OCI-LY3 (cell line): ENCODE results near the gene HCN1.

ENCODE experiments used
- H2AFZ ChIP-seq: fragments of 200-600, 300-600 bp; shearing (Covaris generic); 2 replicates; pipeline ENCODE4 v1.6.0; 2014; ENCODE audit warnings: antibody characterized with exemption, low read depth, low read length
- H3K27ac ChIP-seq: fragments of 200-600, 300-600 bp; sonication (generic); 2 replicates; pipeline ENCODE4 v1.5.1; 2014; ENCODE audit warnings: mild to moderate bottlenecking, low read length, moderate library complexity, mixed read lengths
- H3K27me3 ChIP-seq: fragments of 200-600, 300-600 bp; sonication (generic); 2 replicates; pipeline ENCODE4 v1.6.1; 2014; ENCODE audit warnings: low read depth, low read length, mixed read lengths
- H3K36me3 ChIP-seq: fragments of 200-600, 300-600 bp; sonication (generic); replicated peaks from 2 replicates; pipeline ENCODE3; 2014; ENCODE audit warnings: low read depth, low read length, mixed read lengths
- H3K4me1 ChIP-seq: fragments of 300-600, 200-600 bp; sonication (generic); 2 replicates; pipeline ENCODE4 v1.6.1; 2014; ENCODE audit warnings: low read length, mixed read lengths
- H3K4me2 ChIP-seq: fragments of 200-600, 300-600 bp; sonication (generic); 2 replicates; pipeline ENCODE4 v1.6.1; 2014; ENCODE audit warnings: low read length, mixed read lengths
- H3K4me3 ChIP-seq: fragments of 300-600, 200-600 bp; sonication (generic); 2 replicates; pipeline ENCODE4 v1.5.1; 2014; ENCODE audit warnings: antibody characterized with exemption, mild to moderate bottlenecking, low read length, moderate library complexity
- H3K79me2 ChIP-seq: fragments of 300-600, 200-600 bp; shearing (Covaris generic); 2 replicates; pipeline ENCODE4 v1.6.1; 2014; ENCODE audit warnings: mild to moderate bottlenecking, low read length, mixed read lengths
- H3K9ac ChIP-seq: fragments of 300-600, 200-600 bp; shearing (Covaris generic); 2 replicates; pipeline ENCODE4 v1.6.0; 2014; ENCODE audit warnings: mild to moderate bottlenecking, low read length, moderate library complexity
- H3K9me3 ChIP-seq: fragments of 200-600, 300-600 bp; shearing (Covaris generic); 2 replicates; pipeline ENCODE4 v1.6.1; 2014; ENCODE audit warnings: low read length, mixed read lengths; ENCODE audit not compliant: insufficient read depth
- H4K20me1 ChIP-seq: fragments of 200-600, 300-600 bp; sonication (generic); 2 replicates; pipeline ENCODE4 v1.6.1; 2016; ENCODE audit warnings: low read length, mixed read lengths; ENCODE audit not compliant: insufficient read depth
- EZH2phosphoT487 ChIP-seq: fragments of 200-600 bp; shearing (Covaris generic); IDR thresholded peaks from 2 replicates; pipeline ENCODE4 v1.6.1; 2018; ENCODE audit warnings: antibody characterized with exemption, mixed run types, low read depth
- TF ChIP-seq, protein P1 (sequence below): fragments of 200-600, 300-600 bp; sonication (generic); IDR thresholded peaks from 2 replicates; pipeline ENCODE4 v1.5.1; 2014; ENCODE audit warnings: antibody characterized with exemption, low read length, low read depth

HCN1 gene

GRCh38 chr5:45385321-45386058 lies 310.7 kb downstream of the HCN1 start:
- Histone ChIP-seq H3K4me1 (no peaks in the 10 kb centered on the region), H3K27ac (no peak overlapping the region), H3K9me3 (no peaks in the 10 kb centered on the region), H2AFZ (no peak overlapping the region), H3K4me3 (no peak overlapping the region), H4K20me1 (no peaks in the 10 kb centered on the region), H3K9ac (no peak overlapping the region), H3K36me3 (no peaks in the 10 kb centered on the region), H3K27me3 (no peaks in the 10 kb centered on the region), H3K4me2 (no peak overlapping the region), H3K79me2 (no peaks in the 10 kb centered on the region)
- TF ChIP-seq, protein P1, sequence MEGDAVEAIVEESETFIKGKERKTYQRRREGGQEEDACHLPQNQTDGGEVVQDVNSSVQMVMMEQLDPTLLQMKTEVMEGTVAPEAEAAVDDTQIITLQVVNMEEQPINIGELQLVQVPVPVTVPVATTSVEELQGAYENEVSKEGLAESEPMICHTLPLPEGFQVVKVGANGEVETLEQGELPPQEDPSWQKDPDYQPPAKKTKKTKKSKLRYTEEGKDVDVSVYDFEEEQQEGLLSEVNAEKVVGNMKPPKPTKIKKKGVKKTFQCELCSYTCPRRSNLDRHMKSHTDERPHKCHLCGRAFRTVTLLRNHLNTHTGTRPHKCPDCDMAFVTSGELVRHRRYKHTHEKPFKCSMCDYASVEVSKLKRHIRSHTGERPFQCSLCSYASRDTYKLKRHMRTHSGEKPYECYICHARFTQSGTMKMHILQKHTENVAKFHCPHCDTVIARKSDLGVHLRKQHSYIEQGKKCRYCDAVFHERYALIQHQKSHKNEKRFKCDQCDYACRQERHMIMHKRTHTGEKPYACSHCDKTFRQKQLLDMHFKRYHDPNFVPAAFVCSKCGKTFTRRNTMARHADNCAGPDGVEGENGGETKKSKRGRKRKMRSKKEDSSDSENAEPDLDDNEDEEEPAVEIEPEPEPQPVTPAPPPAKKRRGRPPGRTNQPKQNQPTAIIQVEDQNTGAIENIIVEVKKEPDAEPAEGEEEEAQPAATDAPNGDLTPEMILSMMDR = no peak
- TF ChIP-seq EZH2phosphoT487 = no peak

DNA sequence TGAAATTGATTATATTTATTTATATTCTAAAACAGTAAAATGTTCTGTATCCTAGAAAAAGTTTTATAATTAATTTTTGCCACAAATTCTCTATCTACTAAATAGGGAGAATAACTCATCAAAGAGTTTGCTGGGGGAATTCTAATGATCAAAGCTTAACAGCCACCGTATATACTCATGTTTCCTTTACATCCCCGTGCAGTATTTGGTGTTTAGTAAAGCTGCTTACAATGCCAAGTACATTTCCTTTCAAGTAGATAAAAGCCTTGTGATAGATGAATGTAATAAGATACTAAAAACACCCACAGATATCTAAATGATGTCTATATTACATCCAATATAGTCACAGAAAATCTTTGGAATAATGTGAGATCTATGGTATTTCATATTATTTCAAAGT lies 312.2 kb downstream of the HCN1 start:
- no peak overlapping the region for H2AFZ ChIP-seq

GRCh38 chr5:45382583-45382982 lies 313.6 kb downstream of the HCN1 start:
- Histone ChIP-seq H3K27me3 (no peaks in the 10 kb centered on the region), H3K9ac (no peak overlapping the region), H3K4me1 (no peaks in the 10 kb centered on the region), H3K79me2 (no peaks in the 10 kb centered on the region), H3K9me3 (no peaks in the 10 kb centered on the region), H2AFZ (no peak overlapping the region), H3K4me2 (no peak overlapping the region), H4K20me1 (no peaks in the 10 kb centered on the region), H3K4me3 (no peak overlapping the region), H3K27ac (no peak overlapping the region), H3K36me3 (no peaks in the 10 kb centered on the region)
- no peak for TF ChIP-seq EZH2phosphoT487
- TF ChIP-seq, protein P1 = no peak

More for the DNA sequence above, 312.2 kb downstream of the HCN1 start:
- no peaks in the 10 kb centered on the region for H3K27me3 ChIP-seq
- no peak overlapping the region for H3K4me3 ChIP-seq
- no peak overlapping the region for H3K27ac ChIP-seq
- TF ChIP-seq, protein P1 = no peak
- no peak for TF ChIP-seq EZH2phosphoT487
- H3K9ac ChIP-seq = no peak overlapping the region
- H4K20me1 ChIP-seq = no peaks in the 10 kb centered on the region
- no peaks in the 10 kb centered on the region for H3K9me3 ChIP-seq
- H3K4me2 ChIP-seq = no peak overlapping the region
- H3K4me1 ChIP-seq = no peaks in the 10 kb centered on the region
- no peaks in the 10 kb centered on the region for H3K36me3 ChIP-seq
- no peaks in the 10 kb centered on the region for H3K79me2 ChIP-seq

DNA sequence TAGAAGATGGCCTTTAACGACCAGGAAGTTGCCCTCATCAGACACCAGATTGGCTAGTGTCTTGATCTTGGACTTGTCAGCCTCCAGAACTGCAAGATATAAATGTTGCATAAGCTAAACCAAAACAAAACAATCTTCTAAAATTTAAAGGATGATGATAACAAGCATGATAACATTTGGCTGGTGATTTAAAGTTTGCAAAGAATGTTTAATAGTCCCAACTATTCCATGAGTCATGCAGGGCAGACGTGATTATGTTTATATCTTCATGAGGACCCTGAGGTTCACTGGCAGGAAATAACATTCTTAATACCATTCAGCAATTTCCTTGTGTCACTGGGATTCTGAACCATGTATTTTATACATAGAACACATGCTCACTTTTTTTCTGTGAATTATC lies 319.8 kb downstream of the HCN1 start:
- no peak overlapping the region for H3K4me2 ChIP-seq
- H3K27ac ChIP-seq = no peak overlapping the region
- no peaks in the 10 kb centered on the region for H3K36me3 ChIP-seq
- H3K27me3 ChIP-seq = no peaks in the 10 kb centered on the region
- no peaks in the 10 kb centered on the region for H3K9me3 ChIP-seq
- TF ChIP-seq, protein P1 = no peak
- no peak for TF ChIP-seq EZH2phosphoT487
- H3K4me3 ChIP-seq = no peak overlapping the region
- no peaks in the 10 kb centered on the region for H4K20me1 ChIP-seq
- H3K9ac ChIP-seq = no peak overlapping the region
- no peaks in the 10 kb centered on the region for H3K4me1 ChIP-seq
- no peaks in the 10 kb centered on the region for H3K79me2 ChIP-seq
- H2AFZ ChIP-seq = no peak overlapping the region
